GM13976 (cell line): ENCODE data around the gene SMG7.

Experiments
- DNase-seq: peaks from one replicate; pipeline ENCODE4 v3.0.0; 2012; ENCODE audit warnings: low spot score
- in situ Hi-C: fragments of 300-500 bp; cut with MboI; formaldehyde crosslinking; loops from one replicate; pipeline ENCODE4 v1.12.0; 2022; ENCODE audit warnings: low sequenced_read_pairs, mixed read lengths, inconsistent platforms; ENCODE audit not compliant: unreplicated experiment
- TF ChIP-seq, protein P1 (sequence below): IDR thresholded peaks from 2 replicates; pipeline ENCODE4 v1.5.1; 2012; ENCODE audit warnings: borderline replicate concordance, mild to moderate bottlenecking; ENCODE audit not compliant: insufficient read depth; ENCODE audit errors: extremely low read depth, missing control alignments, control extremely low read depth

Gene SMG7

GRCh38 chr1:183487674-183488442, 15.6 kb downstream of the SMG7 start:
- no peak for DNase-seq
- in situ Hi-C loops = no loop called here
- TF ChIP-seq, protein P1, sequence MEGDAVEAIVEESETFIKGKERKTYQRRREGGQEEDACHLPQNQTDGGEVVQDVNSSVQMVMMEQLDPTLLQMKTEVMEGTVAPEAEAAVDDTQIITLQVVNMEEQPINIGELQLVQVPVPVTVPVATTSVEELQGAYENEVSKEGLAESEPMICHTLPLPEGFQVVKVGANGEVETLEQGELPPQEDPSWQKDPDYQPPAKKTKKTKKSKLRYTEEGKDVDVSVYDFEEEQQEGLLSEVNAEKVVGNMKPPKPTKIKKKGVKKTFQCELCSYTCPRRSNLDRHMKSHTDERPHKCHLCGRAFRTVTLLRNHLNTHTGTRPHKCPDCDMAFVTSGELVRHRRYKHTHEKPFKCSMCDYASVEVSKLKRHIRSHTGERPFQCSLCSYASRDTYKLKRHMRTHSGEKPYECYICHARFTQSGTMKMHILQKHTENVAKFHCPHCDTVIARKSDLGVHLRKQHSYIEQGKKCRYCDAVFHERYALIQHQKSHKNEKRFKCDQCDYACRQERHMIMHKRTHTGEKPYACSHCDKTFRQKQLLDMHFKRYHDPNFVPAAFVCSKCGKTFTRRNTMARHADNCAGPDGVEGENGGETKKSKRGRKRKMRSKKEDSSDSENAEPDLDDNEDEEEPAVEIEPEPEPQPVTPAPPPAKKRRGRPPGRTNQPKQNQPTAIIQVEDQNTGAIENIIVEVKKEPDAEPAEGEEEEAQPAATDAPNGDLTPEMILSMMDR = no peak

GRCh38 chr1:183490932-183491331, 18.6 kb downstream of the SMG7 start:
- in situ Hi-C loops = no loop called here
- TF ChIP-seq, protein P1 = no peak
- no peak for DNase-seq

DNA sequence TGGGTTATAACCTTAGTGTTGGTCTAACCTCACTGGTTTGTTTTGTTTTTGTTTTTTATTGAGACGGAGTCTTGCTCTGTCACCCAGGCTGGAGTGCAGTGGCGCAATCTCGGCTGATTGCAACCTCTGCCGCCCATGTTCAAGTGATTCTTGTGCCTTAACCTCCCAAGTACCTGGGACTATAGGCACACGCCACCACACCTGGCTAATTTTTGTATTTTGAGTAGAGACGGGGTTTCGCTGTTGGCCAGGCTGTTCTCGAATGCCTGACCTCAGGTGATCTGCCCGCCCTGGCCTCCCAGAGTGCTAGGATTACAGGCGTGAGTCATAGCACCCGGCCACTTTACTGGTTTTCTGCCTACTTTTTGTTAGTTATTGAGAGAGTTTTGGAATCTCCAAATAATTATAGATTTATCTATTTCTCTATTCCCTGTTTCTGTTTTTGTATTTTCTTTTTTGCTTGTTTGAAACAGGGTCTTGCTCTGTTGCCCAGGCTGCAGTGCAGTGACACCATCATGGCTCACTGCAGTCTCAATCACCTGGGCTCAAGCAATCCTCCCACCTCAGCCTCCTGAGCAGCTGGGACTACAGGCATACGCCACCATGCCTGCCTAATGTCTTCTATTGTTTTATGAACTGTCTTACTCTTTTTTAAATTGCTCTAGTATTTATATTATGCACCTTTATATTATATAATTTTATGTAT, 21.4 kb downstream of the SMG7 start:
- TF ChIP-seq, protein P1 = no peak
- in situ Hi-C loops = no loop called here
- DNase-seq = no peak

DNA sequence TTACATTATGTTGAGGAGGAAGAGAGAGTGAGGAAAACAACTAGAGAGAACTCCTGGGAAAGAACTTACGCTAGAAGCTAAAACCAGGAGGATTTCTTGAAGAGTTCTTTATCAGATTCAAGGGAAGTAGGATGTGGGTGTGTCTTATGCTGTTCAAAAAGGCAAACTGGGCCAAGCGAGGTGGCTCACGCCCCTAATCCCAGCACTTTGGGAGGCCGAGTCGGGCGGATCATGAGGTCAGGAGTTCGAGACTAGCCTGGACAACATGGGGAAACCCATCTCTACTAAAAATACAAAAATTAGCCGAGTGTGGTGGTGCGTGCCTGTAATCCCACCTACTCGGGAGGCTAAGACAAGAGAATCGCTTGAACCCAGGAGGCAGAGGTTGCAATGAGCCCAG, 23.1 kb downstream of the SMG7 start:
- DNase-seq = no peak
- TF ChIP-seq, protein P1 = no peak
- in situ Hi-C loops = no loop called here

DNA sequence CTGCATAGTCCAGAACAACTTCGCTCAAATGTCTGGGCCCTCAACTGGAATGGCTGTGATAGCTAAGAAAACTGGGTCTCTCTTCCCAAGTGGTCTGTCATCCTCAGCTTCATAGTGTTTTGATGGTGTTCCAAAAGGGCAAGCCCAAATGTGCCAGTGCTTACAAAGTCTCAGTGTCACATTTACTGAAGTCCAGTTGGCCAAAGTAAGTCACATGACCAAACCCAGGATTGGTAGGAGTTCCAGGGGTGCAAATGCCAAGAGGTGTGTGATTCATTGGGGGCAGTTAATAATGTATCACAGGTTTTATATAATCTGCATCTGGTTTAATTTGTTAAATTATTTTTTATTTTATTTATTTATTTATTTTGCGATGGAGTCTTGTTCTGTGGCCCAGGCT, 24.9 kb downstream of the SMG7 start:
- DNase-seq = no peak
- TF ChIP-seq, protein P1 = no peak
- in situ Hi-C loops = no loop called here

DNA sequence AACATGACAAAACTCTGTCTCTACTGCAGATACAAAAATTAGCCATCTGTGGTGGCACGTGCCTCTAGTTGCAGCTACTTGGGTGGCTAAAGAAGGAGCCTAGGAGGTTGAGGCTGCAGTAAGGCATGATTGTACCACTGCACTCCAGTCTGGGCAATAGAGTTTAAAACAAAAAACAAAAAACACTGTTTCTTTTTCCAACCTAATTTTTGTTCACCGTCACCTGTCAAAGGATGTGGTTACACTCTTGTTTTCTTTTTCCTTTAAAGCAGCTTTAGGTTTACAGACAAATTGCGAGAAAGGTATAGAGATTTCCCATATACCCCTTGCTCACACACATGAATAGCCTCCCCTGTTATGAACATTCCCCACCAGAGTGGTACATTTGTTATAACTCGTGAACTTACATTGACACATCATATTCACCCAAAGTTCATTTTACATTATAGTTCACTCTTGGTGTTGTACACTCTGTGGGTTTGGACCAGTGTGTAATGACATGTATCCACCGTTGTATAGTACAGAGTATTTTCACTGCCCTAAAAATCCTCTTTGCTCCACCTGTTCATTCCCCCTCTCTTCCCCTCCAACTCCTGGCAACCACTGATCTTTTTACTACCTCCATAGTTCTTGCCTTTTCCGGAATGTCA, 26.2 kb downstream of the SMG7 start:
- in situ Hi-C loops = no loop called here
- DNase-seq = no peak
- TF ChIP-seq, protein P1 = no peak
